WTC11 (cell line): ENCODE measurements around the gene SERPINA9.

Experiments
- ATF3 ChIP-seq: sonication (generic); formaldehyde crosslinking; conservative IDR thresholded peaks from 2 replicates; pipeline ENCODE4 v1.8.1; 2022; ENCODE audit warnings: mild to moderate bottlenecking, missing genetic modification reagents
- CTCF ChIP-seq: fragments of 200-600 bp; IDR thresholded peaks from 2 replicates; pipeline ENCODE4 v1.8.0; 2022; ENCODE audit warnings: antibody characterized with exemption
- NFE2L1 ChIP-seq: sonication (generic); formaldehyde crosslinking; IDR thresholded peaks from 2 replicates; pipeline ENCODE4 v1.8.1; 2023; ENCODE audit warnings: missing genetic modification reagents
- SP1 ChIP-seq: sonication (generic); formaldehyde crosslinking; conservative IDR thresholded peaks from 2 replicates; pipeline ENCODE4 v1.8.1; 2022; ENCODE audit warnings: missing genetic modification reagents
- USF2 ChIP-seq: sonication (generic); formaldehyde crosslinking; IDR thresholded peaks from 2 replicates; pipeline ENCODE4 v1.8.1; 2023; ENCODE audit warnings: mild to moderate bottlenecking, missing genetic modification reagents, moderate library complexity
- TF ChIP-seq, protein P1 (sequence below): sonication (generic); formaldehyde crosslinking; IDR thresholded peaks from 2 replicates; pipeline ENCODE4 v1.8.1; 2022; ENCODE audit warnings: mild to moderate bottlenecking, moderate library complexity, missing genetic modification reagents

DNA sequence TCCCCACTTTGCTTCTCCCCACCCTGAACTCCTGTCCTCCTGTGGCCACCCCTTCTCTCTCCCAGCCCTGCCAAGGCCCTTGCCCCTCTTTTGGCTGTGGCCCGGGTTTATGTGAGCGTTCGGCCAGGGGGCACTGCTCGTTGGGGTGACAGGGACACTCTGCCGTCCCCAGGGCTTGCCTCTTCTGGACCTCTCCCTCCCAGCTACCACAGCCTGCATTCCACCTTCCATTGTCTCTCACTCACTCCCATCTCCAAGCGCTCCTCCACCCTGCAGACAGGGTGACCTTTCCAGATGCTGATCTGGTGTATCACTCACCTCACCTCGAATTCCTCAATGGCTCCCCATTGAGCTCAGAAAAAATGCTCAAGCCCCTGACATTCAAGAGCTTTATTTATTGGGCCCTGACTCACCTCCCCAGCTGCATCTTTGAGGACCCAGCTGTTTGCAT is 1.4 kb downstream of the SERPINA9 start:
- TF ChIP-seq CTCF (no peak), NFE2L1 (no peak), ATF3 (no peak), USF2 (no peak), SP1 (CRISPR knock-in tag) (no peak)
- TF ChIP-seq, protein P1, sequence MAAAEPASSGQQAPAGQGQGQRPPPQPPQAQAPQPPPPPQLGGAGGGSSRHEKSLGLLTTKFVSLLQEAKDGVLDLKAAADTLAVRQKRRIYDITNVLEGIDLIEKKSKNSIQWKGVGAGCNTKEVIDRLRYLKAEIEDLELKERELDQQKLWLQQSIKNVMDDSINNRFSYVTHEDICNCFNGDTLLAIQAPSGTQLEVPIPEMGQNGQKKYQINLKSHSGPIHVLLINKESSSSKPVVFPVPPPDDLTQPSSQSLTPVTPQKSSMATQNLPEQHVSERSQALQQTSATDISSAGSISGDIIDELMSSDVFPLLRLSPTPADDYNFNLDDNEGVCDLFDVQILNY (CRISPR knock-in tag): no peak
